ENCODE data around the gene ZPR1.

DNA sequence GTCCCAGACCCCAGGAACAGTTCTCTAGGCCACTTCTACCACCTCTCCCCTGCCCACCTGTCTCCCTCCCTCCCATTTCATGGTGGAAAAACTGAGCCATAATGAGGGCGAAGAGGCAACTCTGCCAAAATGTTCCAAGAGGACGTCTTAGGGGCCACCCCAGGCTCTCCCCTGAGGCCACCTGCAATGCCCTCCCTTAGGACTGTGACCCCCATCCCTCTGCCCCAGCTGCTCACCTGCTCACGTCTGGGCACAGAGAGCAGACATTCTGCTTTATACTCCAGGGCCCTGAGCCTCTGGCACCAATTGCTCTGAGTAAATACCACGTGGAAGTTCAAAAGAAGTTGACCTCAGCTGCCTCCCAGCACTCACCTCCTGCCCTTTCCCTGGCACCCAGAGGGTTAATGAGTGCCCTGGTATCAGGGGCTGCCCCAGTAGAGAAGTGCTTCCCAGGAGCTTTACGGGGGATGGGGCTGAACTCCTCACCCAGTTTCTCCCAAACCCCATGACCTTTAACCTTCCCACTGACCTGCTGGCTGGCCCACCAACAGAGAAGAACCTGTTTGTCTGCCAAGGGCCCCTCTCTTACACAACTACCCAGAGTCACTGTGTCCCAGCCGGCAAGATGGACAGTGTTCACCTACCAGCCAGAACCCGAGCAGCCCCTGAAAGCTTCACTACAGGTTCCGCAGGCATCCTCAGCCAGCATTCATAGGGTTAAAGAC, 4.5 kb upstream of the ZPR1 start:
- TF ChIP-seq, protein P1, sequence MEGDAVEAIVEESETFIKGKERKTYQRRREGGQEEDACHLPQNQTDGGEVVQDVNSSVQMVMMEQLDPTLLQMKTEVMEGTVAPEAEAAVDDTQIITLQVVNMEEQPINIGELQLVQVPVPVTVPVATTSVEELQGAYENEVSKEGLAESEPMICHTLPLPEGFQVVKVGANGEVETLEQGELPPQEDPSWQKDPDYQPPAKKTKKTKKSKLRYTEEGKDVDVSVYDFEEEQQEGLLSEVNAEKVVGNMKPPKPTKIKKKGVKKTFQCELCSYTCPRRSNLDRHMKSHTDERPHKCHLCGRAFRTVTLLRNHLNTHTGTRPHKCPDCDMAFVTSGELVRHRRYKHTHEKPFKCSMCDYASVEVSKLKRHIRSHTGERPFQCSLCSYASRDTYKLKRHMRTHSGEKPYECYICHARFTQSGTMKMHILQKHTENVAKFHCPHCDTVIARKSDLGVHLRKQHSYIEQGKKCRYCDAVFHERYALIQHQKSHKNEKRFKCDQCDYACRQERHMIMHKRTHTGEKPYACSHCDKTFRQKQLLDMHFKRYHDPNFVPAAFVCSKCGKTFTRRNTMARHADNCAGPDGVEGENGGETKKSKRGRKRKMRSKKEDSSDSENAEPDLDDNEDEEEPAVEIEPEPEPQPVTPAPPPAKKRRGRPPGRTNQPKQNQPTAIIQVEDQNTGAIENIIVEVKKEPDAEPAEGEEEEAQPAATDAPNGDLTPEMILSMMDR (IDR thresholded peaks at IDR 0.05) = no peak
- no peak for TF ChIP-seq POLR2A (IDR thresholded peaks at IDR 0.05)
